Left renal pelvis (tissue), 4 donors: Measurements from ENCODE around the gene SCLY. TPM values are rescaled to one million over a fixed set of nuclear protein-coding genes. Genes with fewer than 3 reads are reported as not detected.
"Not testable (repeated sequence)": the region's sequence is repeated elsewhere in the genome, so short reads cannot be mapped to it uniquely, and the experiment has no call there.

Experiments used
- DNase-seq, 4 donors: peaks; one replicate each; pipeline ENCODE4 v3.0.0-alpha.2; 2013; ENCODE audit warnings: low read depth in 4 of 4, low spot score in 3 of 4
- polyA plus RNA-seq, 4 donors: library from polyadenylated mRNA; unstranded; fragments of 120-200 nt; gene quantifications; one replicate each; pipeline ENCODE4 v1.2.1, GENCODE V29; 2013; ENCODE audit not compliant: insufficient read length in 4 of 4

Gene SCLY, protein sequence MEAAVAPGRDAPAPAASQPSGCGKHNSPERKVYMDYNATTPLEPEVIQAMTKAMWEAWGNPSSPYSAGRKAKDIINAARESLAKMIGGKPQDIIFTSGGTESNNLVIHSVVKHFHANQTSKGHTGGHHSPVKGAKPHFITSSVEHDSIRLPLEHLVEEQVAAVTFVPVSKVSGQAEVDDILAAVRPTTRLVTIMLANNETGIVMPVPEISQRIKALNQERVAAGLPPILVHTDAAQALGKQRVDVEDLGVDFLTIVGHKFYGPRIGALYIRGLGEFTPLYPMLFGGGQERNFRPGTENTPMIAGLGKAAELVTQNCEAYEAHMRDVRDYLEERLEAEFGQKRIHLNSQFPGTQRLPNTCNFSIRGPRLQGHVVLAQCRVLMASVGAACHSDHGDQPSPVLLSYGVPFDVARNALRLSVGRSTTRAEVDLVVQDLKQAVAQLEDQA
- polyA plus RNA-seq, result 10 to 100 TPM in 3 of 4 donors, 1 to 10 TPM in 1; 6.7 to 32.9 (median 28.1) TPM

DNA sequence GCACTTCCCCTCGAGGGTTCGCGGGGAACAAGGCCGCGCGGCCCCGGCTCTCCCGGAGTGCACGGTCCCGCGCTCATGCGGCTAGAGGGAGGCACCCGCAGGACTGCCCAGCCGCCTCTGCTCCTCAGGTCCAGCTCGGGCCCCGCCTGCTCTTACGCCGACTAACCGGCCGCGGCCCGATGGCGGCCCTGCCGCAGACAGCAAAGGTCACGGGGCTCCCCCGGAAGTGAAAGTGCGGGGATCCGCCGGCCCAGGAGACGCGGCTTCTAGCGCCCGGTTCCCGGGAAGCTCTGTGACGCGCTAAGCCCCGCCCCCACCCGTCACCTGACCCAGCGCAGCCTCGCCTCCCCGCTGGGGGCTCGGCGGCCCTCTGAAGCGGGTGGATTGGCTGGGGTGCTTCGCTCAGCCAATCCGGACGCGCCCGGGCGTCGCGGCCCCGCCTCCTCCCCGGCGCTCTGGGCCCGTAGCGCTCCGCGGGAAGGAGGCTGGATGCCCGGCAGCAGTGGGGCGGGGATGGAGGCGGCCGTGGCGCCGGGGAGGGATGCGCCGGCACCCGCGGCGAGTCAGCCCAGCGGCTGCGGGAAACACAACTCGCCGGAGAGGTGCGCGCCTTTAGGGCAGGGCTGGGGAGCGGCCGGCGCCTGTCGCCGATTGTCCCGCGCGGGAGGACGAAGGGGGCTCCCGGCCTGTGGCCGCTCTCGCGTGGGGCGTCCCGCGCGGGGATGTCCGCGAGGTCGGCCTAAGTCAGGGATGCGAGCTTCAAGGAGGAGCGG, at the start of gene SCLY:
SCLY (plus strand) TSS at position 460 of the 773 bp plus-strand sequence; CDS start at position 514, 54 bp downstream.
- DNase-seq, result peak; percentile 91 to 95 (median 93)

DNA sequence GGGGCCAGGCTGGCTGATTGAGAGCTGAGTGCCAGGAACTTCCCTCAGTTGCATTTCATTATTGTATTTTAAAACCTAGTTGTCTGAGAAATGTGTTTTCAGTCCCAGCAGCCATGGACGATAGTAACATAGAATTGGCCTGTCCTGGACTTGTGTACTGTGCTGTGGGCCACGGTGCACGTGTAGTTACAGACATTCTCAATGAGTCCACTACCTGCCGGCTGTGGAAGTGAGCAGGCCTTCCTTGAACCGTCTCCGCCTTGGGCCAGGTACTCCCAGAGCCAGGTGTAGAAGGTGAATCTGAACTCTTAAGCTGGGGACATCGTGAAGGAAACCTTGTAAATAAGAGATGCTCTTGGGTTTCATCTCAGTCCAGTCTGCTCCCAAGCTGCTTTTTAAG, 47.0 kb upstream of the SCLY start:
- no peak for DNase-seq

DNA sequence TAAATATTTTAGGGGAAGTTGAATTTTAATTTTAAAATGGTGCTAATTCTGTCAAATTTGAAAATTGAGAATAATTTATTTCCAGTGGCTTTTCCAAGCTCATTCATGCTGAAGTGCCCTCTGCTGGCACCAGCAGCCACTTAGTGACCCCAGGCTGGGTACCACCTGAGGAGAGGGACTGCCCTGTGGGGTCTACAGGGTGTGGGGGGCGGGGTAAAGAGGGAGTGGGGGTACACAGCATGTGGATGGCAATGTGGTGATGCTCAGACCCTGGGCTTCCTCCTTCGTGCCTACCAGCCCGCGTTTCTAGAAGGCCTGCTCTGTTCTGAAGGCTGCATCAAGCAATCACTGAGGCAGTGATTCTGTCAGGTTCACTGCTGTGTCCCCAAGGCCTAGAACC, 45.1 kb upstream of the SCLY start:
- no peak for DNase-seq

DNA sequence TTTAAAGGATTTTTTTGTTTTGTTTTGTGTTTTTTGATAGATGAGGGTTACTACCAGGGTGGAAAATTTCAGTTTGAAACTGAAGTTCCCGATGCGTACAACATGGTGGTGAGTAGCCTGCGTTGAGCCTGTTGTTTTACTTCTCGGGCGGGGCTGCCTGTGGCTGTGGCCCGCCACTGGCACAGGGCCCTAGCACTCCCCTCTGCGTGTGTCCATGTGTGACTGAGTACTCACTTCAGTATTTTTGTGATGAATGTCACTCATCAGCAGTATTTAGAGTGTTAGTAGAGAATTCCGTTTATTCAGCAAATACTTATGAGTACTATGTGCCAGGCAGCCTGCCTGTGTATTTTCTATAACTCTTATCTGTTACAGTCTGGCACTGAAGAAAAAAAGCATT, 44.3 kb upstream of the SCLY start:
- no peak for DNase-seq

DNA sequence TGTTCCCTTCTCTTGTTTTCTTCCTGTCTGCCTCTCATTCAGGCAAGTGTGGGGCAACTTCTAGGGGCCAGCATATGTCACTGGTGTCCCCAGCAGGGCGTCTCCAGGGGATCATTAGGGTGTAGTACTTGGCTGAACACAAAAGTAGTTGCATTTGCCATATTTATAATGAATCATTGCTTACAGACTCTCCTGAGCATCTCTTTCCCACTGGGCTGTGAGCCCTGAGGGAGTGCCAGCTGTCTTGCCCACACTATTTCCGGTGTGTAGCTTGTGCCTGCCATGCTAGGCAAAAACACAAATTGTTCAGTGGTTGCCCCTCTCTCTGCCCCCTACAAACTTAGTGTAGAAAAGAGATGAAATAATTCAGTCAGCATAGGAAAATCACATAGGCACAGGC, 40.8 kb upstream of the SCLY start:
- no peak for DNase-seq

DNA sequence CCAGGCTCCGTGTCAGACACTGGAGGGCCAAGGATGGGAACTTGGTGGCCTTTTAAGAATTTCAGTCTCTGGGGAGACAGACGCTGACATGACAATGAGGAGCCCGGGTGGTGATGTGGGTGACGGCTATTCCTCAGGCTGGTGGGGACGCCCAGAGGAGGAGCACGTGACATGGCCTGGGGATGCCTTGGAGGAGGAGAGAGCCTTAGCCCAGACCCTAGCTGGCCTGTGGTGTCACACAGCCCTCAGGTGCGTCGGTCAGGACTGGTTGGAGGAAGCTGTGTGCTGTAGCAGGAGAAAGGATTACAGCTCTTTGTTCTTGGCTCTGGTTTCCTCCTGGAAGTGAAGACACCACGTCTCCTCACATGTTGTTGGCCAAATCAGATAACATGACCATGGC, 40.0 kb upstream of the SCLY start:
- DNase-seq, result no peak

DNA sequence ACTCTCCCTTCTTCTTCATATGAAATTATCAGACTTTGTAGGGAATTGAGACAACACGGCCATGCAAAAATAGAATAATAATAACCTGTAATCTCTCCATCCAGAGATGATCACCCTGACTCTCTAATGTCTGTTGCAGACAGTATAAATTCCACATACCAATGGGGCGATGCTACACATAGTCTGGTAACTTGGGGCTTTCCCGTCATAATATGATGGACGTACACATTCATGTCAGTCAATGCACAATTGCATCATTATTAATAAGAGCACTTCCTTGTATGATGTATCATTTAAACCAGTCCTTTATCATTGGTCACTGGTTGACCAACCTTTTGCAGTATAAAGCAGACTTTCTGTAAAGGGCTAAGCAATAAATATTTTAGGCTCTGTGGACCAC, 39.5 kb upstream of the SCLY start:
- no peak for DNase-seq

DNA sequence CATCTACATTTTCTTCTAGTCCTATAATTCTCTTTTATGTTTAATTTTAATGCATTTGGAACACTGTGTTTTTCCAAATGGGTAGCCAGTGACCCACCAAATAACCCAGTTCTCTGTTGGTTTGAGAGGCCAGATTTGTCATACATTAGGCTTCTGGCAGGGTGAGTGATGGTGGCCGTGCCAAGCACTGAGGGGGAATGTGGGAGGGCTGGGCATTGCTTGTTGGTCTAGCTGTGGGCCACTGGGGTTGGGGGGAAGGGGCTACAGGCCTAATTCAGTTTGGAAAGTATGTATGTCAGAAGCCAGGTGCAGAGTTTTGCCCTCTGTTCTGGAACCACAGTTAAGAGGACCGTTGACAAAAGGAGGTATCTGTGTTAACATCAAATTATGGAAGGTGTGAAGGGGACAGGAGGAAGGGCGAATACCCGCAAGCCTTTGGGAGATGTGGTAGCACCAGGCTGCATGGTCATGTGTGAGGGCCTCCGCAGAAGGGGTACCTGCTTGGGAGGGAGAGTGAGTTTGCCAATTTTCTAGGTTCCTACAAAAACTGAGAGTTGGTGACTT, 38.1 kb upstream of the SCLY start:
- DNase-seq, result no peak

DNA sequence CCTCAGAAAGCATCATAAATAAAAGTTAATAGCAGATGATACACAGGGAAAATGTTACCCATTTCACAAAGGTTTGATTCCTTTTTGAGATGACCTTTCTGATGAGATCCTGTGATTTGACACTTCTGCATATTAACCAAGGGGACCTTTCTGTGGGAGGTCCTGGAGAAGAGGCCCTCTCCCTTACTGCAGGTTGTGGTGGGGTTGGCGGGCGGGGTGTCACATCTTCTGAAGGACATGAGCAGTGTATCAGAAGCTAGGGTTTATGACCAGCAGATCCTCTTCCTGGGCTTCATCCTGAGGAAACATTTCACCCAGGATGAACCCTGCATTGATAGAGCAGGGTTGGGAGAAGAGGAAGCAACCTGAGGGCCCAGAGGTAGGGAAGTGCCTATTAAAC, 37.2 kb upstream of the SCLY start:
- no peak for DNase-seq

DNA sequence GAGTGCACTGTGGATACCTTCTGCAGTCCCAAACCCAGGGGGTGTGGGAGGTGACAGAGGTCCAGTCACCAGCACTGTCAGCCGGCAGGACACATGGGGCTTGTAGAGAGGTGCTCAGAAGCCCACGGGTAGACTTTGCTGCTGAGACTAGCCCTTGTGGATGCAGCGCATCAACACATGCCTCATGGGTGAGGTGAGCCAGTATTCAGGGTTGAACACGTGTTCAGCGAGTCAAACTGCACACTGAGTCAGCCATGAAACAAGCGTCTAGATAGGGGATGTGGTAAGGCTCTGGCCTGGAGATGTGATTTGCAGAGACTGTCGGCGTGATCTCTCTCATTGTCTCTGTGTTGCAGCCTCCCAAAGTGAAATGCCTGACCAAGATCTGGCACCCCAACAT, 35.8 kb upstream of the SCLY start:
- no peak for DNase-seq

DNA sequence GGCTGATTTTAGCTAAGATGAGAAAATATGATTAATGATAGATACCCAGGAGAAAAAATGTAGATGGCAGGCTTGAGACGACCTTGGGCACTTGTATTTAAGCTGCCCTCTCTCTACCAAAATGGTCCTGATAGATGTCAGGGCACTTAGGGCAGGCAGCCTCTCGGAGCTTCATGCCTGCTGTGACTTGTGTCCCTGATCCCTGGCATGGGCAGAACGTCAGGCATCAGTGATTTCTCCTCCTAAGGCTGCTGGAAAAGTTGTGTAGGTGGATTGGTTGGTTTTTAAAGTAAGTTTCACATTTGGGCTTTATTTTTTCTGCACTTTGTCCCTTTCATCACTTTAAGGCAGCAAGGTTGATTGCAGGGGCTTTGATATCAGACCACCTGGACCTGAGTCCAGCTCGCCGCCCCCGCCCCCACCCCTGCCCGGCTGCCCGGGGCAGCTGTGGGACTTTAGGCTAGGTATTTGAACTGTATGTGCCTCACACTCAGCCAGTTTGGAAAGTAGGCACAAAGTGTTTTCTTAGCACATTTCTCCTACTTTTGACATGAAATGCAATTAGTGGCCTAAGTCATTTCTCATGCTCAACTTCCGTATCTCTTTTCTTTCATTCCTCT, 35.0 kb upstream of the SCLY start:
- no peak for DNase-seq

DNA sequence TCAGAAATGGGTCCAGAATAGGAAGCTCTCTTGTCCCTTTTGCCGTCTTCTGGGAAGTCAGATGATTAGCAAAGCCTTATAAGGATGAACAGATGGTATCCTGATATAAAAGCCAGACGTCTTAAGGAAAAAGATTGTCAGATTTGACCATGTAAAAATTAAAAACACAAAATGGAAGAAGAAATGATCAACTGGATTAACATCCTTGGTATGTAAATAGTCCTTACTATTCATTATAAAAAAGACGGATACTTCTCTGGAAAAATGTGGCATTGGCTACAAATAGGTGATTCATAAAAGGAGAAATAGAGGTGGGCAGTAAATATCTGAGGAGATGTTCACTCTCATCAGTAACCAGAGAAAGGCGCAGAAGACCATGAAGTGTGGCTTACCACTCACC, 33.7 kb upstream of the SCLY start:
- DNase-seq, result no peak

DNA sequence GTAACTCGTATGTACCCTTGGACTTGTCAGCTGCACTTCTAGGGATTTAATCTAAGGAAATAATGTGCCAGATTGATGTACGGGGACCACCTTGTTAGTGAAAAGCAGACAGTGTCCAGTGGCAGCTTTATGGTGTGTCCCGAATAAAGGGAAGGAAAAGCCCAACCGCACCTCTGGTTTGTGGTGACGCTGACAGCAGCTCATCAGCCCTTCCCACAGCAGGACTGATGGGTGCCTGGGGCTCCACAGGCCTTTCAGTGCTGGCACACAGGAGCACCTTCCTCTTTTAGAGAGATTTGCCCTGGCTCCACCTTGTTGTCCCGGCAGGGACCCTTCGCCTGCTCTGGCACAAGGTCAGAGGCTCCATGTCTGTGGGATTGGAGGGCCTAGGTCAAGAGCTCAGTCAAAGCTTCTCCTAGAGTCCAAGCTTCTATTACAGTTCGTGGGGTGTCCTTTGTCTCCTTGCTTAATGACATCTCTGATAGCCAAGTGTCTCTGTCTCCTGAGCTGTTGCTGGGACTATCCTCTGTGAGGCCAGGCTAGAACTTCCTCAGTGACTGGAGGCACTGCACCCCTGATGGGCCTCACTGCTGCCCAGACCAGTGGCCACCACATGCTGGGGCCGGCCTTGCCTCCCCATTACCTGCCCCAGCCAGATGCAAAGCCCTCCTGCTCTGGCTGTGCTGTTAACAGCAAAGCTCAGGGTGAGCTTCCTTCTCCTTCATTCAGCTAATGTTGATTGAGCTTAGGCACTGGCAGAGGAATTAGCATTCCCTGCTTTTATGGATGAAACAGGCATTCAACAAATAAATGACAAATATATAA, 33.0 kb upstream of the SCLY start:
- no peak for DNase-seq

DNA sequence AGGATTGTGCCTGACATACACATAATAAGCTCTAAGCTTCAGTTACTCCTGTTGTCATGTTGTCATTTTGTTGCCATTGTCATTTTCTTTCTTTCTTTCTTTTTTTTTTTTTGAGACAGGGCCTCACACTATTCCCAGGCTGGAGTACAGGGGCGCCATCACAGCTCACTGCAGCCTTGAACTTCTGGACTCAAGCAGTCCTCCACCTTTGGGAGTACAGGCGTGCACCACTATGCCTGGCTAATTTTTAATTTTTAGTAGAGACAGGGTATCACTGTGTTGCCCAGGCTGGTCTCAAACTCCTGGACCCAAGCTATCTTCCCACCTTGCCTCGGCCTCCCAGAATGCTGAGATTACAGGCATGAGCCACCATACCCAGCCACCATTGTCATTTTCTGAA, 30.9 kb upstream of the SCLY start:
- DNase-seq, result no peak

DNA sequence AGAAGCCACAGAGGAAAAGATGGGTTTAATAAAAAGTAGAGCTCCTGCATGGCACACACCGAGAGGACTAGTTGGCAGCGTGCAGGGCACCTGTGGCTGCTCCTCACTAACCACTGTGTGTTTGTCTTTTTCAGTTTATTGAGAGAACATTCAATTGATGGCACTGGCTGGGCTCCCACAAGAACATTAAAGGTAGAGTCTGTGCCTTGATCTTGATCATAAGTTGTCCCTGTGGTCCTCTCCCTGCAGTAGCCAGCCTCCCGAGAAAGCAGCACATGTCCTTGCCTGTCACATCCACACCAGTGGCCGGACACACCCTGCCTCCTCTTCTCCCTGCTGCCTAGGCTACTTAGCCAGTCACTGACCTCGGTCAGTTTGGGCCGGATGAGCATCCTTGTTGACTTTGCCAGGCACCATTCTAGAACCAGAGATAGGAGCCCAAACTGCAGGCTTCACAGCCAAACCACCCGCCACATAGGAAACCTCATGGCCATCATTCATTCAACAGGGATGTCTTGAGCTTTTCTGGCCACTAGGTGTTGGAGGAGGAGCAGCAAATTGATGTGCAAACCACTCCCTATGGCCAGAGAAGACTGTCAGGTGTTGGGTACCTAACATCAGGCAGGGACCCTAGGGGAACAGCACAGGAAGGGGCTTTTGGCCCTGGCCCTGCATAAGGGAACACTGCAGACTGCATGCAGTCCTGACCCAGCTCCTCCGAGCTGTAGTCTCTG, 30.2 kb upstream of the SCLY start:
- DNase-seq, result no peak

DNA sequence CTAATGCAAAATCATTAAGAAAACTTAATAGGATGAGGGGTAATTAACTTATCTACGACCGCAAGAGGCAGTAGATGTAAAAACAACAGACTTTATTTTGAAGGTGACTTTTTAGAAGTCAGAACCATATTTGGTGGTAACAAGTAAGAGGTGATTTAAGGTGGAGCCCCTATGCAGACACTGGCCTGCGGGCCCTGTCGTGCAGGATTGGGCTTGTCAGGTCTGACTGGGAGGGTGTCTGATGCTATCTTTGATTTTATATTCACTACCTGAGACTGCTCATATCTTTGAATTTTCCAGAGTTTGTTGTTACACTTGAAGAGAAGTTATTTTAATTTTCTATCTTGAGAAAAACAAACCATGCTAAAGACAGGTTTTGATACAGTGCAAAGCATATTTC, 29.1 kb upstream of the SCLY start:
- no peak for DNase-seq

DNA sequence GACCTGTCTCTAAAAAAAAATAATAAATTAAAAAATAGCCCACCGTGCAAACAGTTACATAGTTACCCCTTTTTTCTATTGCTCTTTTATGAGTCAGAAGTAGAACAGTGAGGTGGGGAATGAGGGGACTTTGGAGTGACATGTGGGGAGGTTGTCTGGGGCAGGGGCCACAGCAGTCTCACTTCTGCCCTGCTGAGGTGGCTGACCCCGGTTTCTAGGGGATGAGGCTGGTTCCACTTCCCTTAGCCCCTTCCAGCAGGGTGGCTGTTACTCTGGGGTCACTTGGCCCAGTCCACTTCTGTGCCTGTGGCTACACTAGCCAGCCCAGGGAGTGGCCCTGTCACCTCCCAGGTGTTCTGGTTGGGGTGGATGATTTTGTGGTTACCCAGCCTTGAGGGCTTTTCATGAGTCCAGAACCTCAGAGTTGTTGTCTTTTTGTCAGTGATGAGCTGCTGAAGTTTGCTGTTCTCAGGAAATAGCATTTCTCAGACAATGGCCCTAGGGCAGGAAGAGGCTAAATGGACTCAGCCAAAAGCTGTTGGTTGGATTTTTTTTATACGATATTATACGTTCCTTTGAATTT, 28.0 kb upstream of the SCLY start:
- no peak for DNase-seq

DNA sequence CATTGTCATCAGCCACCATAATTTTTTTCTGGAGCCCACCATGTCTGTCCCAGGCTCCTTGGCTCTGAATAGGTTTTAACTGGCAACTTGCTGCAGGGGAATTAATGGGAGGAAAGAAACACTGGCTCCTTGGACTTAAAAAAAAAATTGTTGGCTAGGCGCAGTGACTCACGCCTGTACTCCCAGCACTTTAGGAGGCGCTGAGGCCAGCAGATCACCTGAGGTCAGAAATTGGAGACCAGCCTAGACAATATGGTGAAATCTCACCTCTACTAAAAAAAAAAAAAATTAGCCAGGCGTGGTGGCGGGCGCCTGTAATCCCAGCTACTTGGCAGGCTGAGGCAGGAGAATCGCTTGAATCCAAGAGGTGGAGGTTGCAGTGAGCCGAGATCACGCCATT, 26.8 kb upstream of the SCLY start:
- not testable (repeated sequence) for DNase-seq

DNA sequence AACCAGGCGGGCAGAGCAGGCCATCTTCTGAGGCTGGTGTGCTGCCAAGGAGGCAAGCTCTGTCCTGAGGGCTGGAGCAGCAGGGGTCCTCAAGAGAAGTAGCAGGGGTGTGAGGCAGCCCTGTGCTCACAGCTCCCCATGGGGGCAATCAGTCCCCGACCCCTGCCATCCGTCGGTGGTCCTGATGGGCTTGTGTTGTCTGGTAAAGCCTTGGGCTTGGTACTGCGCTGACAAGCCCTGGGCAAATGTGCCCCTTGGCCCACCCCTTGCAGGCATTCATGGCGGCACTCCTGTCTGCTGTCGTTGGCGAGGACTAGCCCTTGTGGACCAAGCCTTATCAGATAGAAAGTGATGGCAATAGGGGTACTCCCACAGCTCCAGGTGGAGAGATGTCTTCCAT, 22.6 kb upstream of the SCLY start:
- DNase-seq, result no peak
